Transverse colon (tissue), 4 donors: ENCODE data around the gene AKAP6.

Experiments
- CTCF ChIP-seq, 5 experiments: fragments of 200-600 bp in 3 of 5; fragments of 450-650 bp in 2 of 5; sonication (generic) in 3 of 5; IDR thresholded peaks; 1 replicate in 2 of 5; 2 replicates in 3 of 5; pipeline ENCODE4 v1.5.1; 2016 to 2017; ENCODE audit warnings: antibody characterized with exemption in 5 of 5, inconsistent platforms in 3 of 5, mild to moderate bottlenecking in 2 of 5, moderate library complexity in 1 of 5
- EP300 ChIP-seq: sonication (generic); formaldehyde crosslinking; IDR thresholded peaks from one replicate; pipeline ENCODE4 v1.6.1; 2017; ENCODE audit warnings: antibody characterized with exemption, low read depth
- POLR2A ChIP-seq: fragments of 450-650 bp; IDR thresholded peaks from one replicate; pipeline ENCODE4 v1.6.1; 2016; ENCODE audit warnings: antibody characterized with exemption, mild to moderate bottlenecking, moderate library complexity
- POLR2AphosphoS5 ChIP-seq, 3 donors: sonication (generic); formaldehyde crosslinking; IDR thresholded peaks; one replicate each; pipeline ENCODE4 v1.6.1; 2016; ENCODE audit warnings: antibody characterized with exemption in 3 of 3

GRCh38 chr14:32512348-32512747 is 183.2 kb downstream of the AKAP6 start:
- TF ChIP-seq CTCF (IDR thresholded peaks at IDR 0.05), result no peak
- TF ChIP-seq POLR2A, result no peak
- TF ChIP-seq EP300, result no peak
- TF ChIP-seq POLR2AphosphoS5 (IDR thresholded peaks at IDR 0.05), result no peak
